AG04450 (cell line): ENCODE data around the gene UMODL1. TPM values are rescaled to one million over a fixed set of nuclear protein-coding genes. Genes with fewer than 3 reads are reported as not detected.

Source experiments
- CTCF ChIA-PET: fragments of 300-600, 350-600 bp; formaldehyde crosslinking; extraction: SDS; loops from one replicate; lab custom pipeline; 2022; ENCODE audit warnings: antibody characterized with exemption, inconsistent platforms; lab: Charles Lee
- POLR2A ChIA-PET: fragments of 350-600 bp; formaldehyde crosslinking; extraction: SDS; loops from one replicate; lab custom pipeline; 2021; ENCODE audit warnings: antibody characterized with exemption, inconsistent platforms; lab: Yijun Ruan, JAX
- DNase-seq: peaks from one replicate; pipeline ENCODE4 v3.0.0-alpha.2; 2011; ENCODE audit warnings: low read depth, low spot score
- H3K27ac ChIP-seq: one replicate; pipeline ENCODE4 v1.5.1; 2012; ENCODE audit warnings: low read depth, low read length, control low read depth
- H3K27me3 ChIP-seq: one replicate; pipeline ENCODE4 v1.6.0; 2012; ENCODE audit warnings: low read length; ENCODE audit not compliant: control insufficient read depth, insufficient read depth
- H3K4me3 ChIP-seq: 2 replicates; pipeline ENCODE4 v1.5.1; 2011; ENCODE audit warnings: mild to moderate bottlenecking, low read depth, low read length, control low read depth
- H3K9me3 ChIP-seq: 2 replicates; pipeline ENCODE4 v1.5.1; 2012; ENCODE audit warnings: low read length; ENCODE audit not compliant: control insufficient read depth, insufficient read depth
- polyA plus RNA-seq: library from polyadenylated mRNA; depleted of rRNA; stranded (reverse); fragments of >200 nt; gene quantifications from 2 replicates; pipeline ENCODE4 v1.2.3, GENCODE V29; 2011
- TF ChIP-seq, protein P1 (sequence below): IDR thresholded peaks from 2 replicates; pipeline ENCODE4 v1.5.1; 2011; ENCODE audit warnings: low read depth, low read length, control low read depth, inconsistent platforms

The UMODL1 gene
- polyA plus RNA-seq, 1 experiment: 0.09 TPM

DNA sequence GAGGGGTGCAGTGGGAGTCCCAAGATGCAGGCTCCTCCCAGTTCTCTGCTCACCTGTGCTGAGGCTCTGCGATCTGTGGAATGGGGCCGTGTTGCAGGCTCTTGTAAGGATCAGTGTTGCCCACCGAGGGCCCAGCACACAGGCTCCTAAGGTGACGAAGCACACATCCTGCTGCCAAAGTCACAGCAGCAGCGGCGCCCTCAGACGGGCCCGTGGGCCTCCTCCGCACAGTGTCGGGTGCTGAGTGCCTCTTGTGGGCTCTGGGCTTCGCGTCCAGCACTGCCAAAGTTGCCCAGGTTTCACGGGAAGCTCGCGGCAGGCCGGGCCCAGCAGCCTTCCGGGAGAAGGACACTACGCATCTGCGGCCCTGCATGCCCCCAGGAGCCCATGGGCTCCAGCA lies 75.7 kb downstream of the UMODL1 start:
- no peak for DNase-seq
- CTCF ChIA-PET: interaction anchor here (1.2 to 1.5 kb wide), 3 partner anchors 91 to 330 kb away, joined by 3 to 6 read pairs (median 4); no protein-coding TSS in a partner anchor
- POLR2A ChIA-PET: no interaction called here
- Histone ChIP-seq H3K27me3 (peaks cover 10% of the 10 kb centered on the region), H3K9me3 (no peaks in the 10 kb centered on the region; the same call in 1 of the 2 replicates), H3K4me3 (no peak overlapping the region), H3K27ac (no peak overlapping the region)
- TF ChIP-seq, protein P1, sequence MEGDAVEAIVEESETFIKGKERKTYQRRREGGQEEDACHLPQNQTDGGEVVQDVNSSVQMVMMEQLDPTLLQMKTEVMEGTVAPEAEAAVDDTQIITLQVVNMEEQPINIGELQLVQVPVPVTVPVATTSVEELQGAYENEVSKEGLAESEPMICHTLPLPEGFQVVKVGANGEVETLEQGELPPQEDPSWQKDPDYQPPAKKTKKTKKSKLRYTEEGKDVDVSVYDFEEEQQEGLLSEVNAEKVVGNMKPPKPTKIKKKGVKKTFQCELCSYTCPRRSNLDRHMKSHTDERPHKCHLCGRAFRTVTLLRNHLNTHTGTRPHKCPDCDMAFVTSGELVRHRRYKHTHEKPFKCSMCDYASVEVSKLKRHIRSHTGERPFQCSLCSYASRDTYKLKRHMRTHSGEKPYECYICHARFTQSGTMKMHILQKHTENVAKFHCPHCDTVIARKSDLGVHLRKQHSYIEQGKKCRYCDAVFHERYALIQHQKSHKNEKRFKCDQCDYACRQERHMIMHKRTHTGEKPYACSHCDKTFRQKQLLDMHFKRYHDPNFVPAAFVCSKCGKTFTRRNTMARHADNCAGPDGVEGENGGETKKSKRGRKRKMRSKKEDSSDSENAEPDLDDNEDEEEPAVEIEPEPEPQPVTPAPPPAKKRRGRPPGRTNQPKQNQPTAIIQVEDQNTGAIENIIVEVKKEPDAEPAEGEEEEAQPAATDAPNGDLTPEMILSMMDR: no peak

DNA sequence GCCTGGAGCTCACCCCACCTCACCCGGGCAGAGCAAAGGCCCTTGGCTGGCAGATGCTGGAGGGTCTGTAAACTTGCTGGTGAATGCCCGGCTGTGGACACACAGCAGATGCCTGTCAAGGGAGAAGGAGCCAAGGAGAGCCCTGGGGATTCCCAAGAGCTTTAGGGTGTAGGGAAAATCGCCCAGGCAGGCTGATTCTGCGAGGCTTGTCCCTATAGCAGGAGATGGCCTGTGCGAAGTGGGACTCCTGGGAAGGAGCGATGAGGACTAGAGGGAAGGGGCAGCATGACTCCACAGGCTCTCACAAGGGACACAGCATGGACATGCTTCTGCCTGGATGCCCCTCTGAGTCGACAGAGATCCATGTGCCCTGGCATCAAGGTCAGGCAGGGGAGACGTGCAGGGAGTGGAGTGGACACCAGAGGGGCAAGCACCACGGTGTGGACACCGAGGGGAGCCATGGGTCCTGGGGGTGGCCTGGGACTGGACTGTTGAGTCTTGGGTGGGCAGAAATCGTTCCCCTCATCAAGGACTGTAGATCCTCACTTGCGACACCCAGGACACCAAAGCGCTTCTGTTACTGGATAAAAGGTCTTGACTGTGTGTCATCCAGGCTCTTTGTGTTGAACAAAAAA lies 76.4 kb downstream of the UMODL1 start:
- CTCF ChIA-PET: interaction anchor here (0.8 to 2.0 kb wide), 5 partner anchors 53 to 331 kb away, joined by 3 to 6 read pairs (median 4); no protein-coding TSS in a partner anchor
- Histone ChIP-seq H3K4me3 (no peak overlapping the region), H3K9me3 (no peaks in the 10 kb centered on the region; the same call in 1 of the 2 replicates), H3K27me3 (peaks cover 10% of the 10 kb centered on the region), H3K27ac (no peak overlapping the region)
- TF ChIP-seq, protein P1: no peak
- DNase-seq: no peak
- POLR2A ChIA-PET: no interaction called here

DNA sequence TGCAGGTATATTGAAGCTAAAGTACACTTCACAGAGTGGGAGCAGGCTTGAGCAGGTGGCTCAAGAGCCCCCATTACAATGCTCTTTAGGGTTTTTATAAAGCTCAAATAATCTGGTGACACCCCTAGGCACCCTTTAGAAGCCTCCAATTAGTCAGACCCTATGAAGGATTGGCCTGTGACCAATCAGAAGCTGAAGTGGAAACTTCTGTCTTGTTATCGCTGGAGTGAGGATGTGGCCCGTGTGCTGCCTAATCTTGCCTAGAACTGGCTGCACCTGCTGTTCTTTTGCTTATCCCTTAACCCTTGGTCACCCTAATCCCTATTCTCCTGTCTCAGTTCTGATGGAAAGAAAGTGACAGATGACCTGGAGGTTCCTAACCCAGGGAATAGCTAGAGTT lies 77.0 kb downstream of the UMODL1 start:
- TF ChIP-seq, protein P1: no peak
- Histone ChIP-seq H3K4me3 (no peak overlapping the region), H3K27me3 (peaks cover 15% of the 10 kb centered on the region), H3K9me3 (no peaks in the 10 kb centered on the region; the same call in 1 of the 2 replicates), H3K27ac (no peak overlapping the region)
- ChIA-PET POLR2A (no interaction called here), CTCF (interaction anchor here (0.6 to 2.0 kb wide), 6 partner anchors 53 to 332 kb away, joined by 3 to 6 read pairs (median 3); no protein-coding TSS in a partner anchor)
- DNase-seq: no peak

DNA sequence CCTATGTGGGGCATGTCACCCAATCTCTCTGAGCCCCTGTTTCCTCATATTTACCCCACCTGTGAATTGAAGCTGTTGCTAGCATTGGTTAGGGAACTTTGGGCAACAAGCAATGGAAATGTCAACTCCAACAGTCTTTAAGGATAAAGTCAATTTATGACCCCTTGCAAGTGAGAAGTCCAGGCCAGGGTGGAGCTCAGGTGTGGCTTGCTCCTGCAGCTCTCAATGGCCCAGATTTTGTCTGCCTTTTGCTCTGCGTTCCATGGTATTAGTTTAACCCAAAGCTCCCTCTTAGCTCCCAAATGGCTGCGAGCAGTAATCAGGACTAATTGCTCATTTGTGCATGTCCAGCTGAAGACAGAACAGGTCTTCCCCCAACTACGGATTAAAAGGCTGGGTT lies 77.5 kb downstream of the UMODL1 start:
- TF ChIP-seq, protein P1: no peak
- Histone ChIP-seq H3K4me3 (no peak overlapping the region), H3K27ac (no peak overlapping the region), H3K9me3 (no peaks in the 10 kb centered on the region; the same call in 1 of the 2 replicates), H3K27me3 (peaks cover 19% of the 10 kb centered on the region)
- CTCF ChIA-PET: interaction anchor here (0.6 to 2.0 kb wide), 4 partner anchors 111 to 233 kb away, joined by 3 to 6 read pairs (median 3); no protein-coding TSS in a partner anchor
- POLR2A ChIA-PET: no interaction called here
- no peak for DNase-seq
